HL-60 (cell line): Measurements from ENCODE around the gene CD247.

Experiments
- CTCF ChIP-seq: IDR thresholded peaks from one replicate; pipeline ENCODE4 v1.5.1; 2011; ENCODE audit warnings: low read length, control low read depth, inconsistent platforms; ENCODE audit not compliant: insufficient read depth
- REST ChIP-seq: IDR thresholded peaks from 2 replicates; pipeline ENCODE4 v1.6.1; 2012; ENCODE audit warnings: low read depth; ENCODE audit not compliant: insufficient replicate concordance

- TF ChIP-seq CTCF (peak; percentile 16), REST (no peak)
Measured at GRCh38 chr1:167401260-167401873, 117.0 kb downstream of the CD247 start.
